BLaER1 treated with 17β-estradiol and CSF1 and Interleukin-3, amounts not matched to agents 10 nM and 100 nM (cell line): Measurements from ENCODE around the gene HJURP.
"Not testable (repeated sequence)": the region's sequence is repeated elsewhere in the genome, so short reads cannot be mapped to it uniquely, and the experiment has no call there.

Source experiments
- H3K27ac ChIP-seq, 11 experiments: shearing (Covaris generic); formaldehyde crosslinking; 2 replicates each; pipeline ENCODE4 v1.8.1; 2022
- H3K27me3 ChIP-seq, 11 experiments: shearing (Covaris generic); formaldehyde crosslinking; 2 replicates each; pipeline ENCODE4 v1.8.1; 2022
- H3K36me3 ChIP-seq, 11 experiments: shearing (Covaris generic); formaldehyde crosslinking; 2 replicates each; pipeline ENCODE4 v1.8.1; 2022
- H3K4me1 ChIP-seq, 10 experiments: shearing (Covaris generic); formaldehyde crosslinking; 2 replicates each; pipeline ENCODE4 v1.8.1; 2022
- H3K4me2 ChIP-seq, 11 experiments: shearing (Covaris generic); formaldehyde crosslinking; 2 replicates each; pipeline ENCODE4 v1.8.1; 2022
- H3K4me3 ChIP-seq, 10 experiments: shearing (Covaris generic); formaldehyde crosslinking; 2 replicates each; pipeline ENCODE4 v1.8.1; 2022
- H3K9ac ChIP-seq, 11 experiments: shearing (Covaris generic); formaldehyde crosslinking; 2 replicates each; pipeline ENCODE4 v1.8.1; 2022
- H3K9me3 ChIP-seq, 11 experiments: shearing (Covaris generic); formaldehyde crosslinking; replicated peaks in 1 of 11; 2 replicates each; pipeline ENCODE4 v1.8.1; 2022
- H4K20me1 ChIP-seq, 11 experiments: shearing (Covaris generic); formaldehyde crosslinking; 2 replicates each; pipeline ENCODE4 v1.8.1; 2022
- Cebpa-rat ChIP-seq, 11 experiments: shearing (Covaris generic); IDR thresholded peaks; 2 replicates each; pipeline ENCODE4 v1.8.1; 2022

The HJURP gene, protein sequence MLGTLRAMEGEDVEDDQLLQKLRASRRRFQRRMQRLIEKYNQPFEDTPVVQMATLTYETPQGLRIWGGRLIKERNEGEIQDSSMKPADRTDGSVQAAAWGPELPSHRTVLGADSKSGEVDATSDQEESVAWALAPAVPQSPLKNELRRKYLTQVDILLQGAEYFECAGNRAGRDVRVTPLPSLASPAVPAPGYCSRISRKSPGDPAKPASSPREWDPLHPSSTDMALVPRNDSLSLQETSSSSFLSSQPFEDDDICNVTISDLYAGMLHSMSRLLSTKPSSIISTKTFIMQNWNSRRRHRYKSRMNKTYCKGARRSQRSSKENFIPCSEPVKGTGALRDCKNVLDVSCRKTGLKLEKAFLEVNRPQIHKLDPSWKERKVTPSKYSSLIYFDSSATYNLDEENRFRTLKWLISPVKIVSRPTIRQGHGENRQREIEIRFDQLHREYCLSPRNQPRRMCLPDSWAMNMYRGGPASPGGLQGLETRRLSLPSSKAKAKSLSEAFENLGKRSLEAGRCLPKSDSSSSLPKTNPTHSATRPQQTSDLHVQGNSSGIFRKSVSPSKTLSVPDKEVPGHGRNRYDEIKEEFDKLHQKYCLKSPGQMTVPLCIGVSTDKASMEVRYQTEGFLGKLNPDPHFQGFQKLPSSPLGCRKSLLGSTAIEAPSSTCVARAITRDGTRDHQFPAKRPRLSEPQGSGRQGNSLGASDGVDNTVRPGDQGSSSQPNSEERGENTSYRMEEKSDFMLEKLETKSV

GRCh38 chr2:233854241-233854981 lies at the start of gene HJURP:
HJURP (minus strand) TSS chr2:233854535; CDS start chr2:233854500, 35 bp downstream.
- Histone ChIP-seq H3K4me2 (peak within 1 kb of the TSS; percentile 80 to 99 (median 92)), H3K9me3 (peaks cover 0 to 13% (median 0%) of the 10 kb centered on the region in 11 experiments; a peak in 7 of 22 replicates), H3K9ac (peak within 1 kb of the TSS; percentile 72 to 95 (median 92)), H4K20me1 (peaks cover 0 to 41% (median 29%) of the 10 kb centered on the region in 11 experiments; a peak in 16 of 22 replicates), H3K27ac (peak within 1 kb of the TSS in 10 of 11 experiments; percentile 25 to 95 (median 92); a peak in 19 of 22 replicates), H3K36me3 (peaks cover 0 to 41% (median 35%) of the 10 kb centered on the region in 11 experiments; a peak in 18 of 22 replicates), H3K4me1 (peaks cover 21 to 49% (median 25%) of the 10 kb centered on the region in 10 experiments), H3K4me3 (peak within 1 kb of the TSS; percentile 74 to 96 (median 88)), H3K27me3 (no peaks in the 10 kb centered on the region)
- no peak for TF ChIP-seq Cebpa-rat (IDR thresholded peaks at IDR 0.05)

DNA sequence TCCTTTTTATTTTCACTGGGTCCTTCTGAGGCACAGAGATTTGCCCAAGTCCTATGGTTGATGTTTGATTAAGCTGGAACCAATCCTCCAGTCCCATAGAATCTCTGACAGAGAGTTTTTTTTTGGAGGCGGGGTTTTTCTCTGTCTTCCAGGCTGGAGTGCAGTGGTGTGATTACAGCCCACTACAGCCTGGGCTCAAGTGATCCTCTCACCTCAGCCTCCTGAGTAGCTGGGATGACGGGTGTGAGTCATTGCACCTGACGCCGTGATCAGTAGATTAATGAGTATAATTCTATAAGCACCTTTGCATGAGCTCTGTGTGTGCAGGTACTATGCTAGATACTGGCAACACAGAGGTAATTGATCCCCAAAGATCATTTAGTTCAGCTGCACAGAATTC lies 47.5 kb upstream of the HJURP start:
- Histone ChIP-seq H3K36me3 (no peaks in the 10 kb centered on the region), H3K9ac (no peak overlapping the region), H3K9me3 (no peaks in the 10 kb centered on the region), H3K4me1 (no peaks in the 10 kb centered on the region), H3K4me3 (no peak overlapping the region), H3K4me2 (no peak overlapping the region), H4K20me1 (no peaks in the 10 kb centered on the region), H3K27ac (no peak overlapping the region), H3K27me3 (no peaks in the 10 kb centered on the region)
- TF ChIP-seq Cebpa-rat (IDR thresholded peaks at IDR 0.05), result no peak

GRCh38 chr2:233901367-233901766 lies 47.0 kb upstream of the HJURP start:
- no peaks in the 10 kb centered on the region for H3K27me3 ChIP-seq
- no peak for TF ChIP-seq Cebpa-rat (IDR thresholded peaks at IDR 0.05)

GRCh38 chr2:233896253-233896652 lies 41.9 kb upstream of the HJURP start:
- not testable (repeated sequence) for H3K27me3 ChIP-seq, H4K20me1 ChIP-seq, H3K4me1 ChIP-seq, H3K36me3 ChIP-seq, H3K4me2 ChIP-seq, H3K9me3 ChIP-seq, H3K4me3 ChIP-seq, H3K27ac ChIP-seq, H3K9ac ChIP-seq

More at GRCh38 chr2:233901367-233901766, 47.0 kb upstream of the HJURP start:
- Histone ChIP-seq H3K4me1 (no peaks in the 10 kb centered on the region), H3K9ac (no peak overlapping the region), H3K4me3 (no peak overlapping the region), H3K27ac (no peak overlapping the region), H3K9me3 (no peaks in the 10 kb centered on the region), H4K20me1 (no peaks in the 10 kb centered on the region), H3K4me2 (no peak overlapping the region), H3K36me3 (no peaks in the 10 kb centered on the region)

DNA sequence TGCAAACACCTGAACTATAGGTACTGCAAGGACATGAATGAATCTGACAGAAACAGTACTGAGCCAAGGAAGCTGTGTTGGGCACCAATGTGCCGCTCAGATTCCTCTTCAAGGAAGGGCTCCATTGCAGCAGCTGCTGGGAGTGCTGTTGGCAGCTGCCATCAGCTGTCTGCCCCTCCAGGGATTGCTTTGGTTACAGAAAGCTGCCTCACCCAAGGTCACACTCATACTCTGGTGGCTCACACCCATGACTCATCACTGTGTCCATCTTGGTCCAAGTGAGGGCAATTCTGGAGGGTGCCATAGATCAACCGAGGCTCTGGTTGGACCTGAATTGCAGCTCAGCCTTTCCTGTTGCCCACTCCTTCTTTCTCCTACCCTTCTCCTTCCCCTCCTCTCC lies 38.5 kb upstream of the HJURP start:
- Histone ChIP-seq H3K4me2 (no peak overlapping the region), H3K4me1 (peaks cover 9 to 14% (median 11%) of the 10 kb centered on the region in 10 experiments), H3K36me3 (no peaks in the 10 kb centered on the region), H4K20me1 (no peaks in the 10 kb centered on the region), H3K4me3 (no peak overlapping the region), H3K27me3 (no peaks in the 10 kb centered on the region), H3K9me3 (no peaks in the 10 kb centered on the region), H3K27ac (no peak overlapping the region), H3K9ac (no peak overlapping the region)
- no peak for TF ChIP-seq Cebpa-rat (IDR thresholded peaks at IDR 0.05)

DNA sequence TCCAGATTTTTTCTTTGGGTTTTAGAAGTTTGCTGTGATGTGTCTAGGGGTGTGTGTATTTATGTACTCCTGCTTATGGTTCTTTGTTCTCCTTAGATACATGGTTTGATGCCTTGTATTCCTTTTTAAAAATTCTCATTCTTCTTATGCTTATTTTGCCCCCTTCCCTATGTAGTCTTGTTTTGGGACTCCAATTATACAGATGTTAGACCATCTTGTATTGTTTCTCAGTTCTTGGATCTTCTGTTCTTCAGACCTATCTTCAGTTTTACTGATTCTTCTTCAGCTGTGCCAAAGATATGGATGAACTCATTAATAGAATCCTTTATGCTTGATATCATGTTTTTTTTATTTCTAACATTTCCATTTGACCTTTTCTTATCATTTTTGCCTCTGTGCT lies 28.0 kb upstream of the HJURP start:
- Histone ChIP-seq H3K4me2 (no peak overlapping the region), H3K9ac (no peak overlapping the region), H3K27me3 (no peaks in the 10 kb centered on the region), H4K20me1 (no peaks in the 10 kb centered on the region), H3K36me3 (no peaks in the 10 kb centered on the region), H3K4me3 (no peak overlapping the region), H3K27ac (no peak overlapping the region), H3K4me1 (no peaks in the 10 kb centered on the region), H3K9me3 (peaks cover 19 to 44% (median 25%) of the 10 kb centered on the region in 11 experiments)
- no peak for TF ChIP-seq Cebpa-rat (IDR thresholded peaks at IDR 0.05)

DNA sequence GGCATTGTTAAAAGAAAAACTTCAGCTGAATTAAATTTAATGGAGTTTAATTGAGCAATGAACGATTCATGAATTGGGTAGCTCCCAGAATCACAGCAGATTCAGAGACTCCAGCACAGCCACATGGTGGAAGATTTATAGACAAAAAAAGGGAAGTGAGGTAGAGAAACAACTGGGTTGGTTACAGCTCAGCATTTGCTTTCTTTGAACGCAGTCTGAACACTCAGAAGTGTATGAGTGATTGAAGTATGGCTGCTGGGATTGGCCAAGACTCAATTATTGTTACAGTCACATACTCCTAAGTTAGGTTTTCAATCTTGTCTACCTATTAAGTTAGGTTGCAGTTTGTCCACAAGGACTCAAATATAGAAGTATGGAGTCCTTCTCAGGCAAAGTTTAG lies 17.8 kb upstream of the HJURP start:
- H3K4me1 ChIP-seq, H3K27ac ChIP-seq, H3K27me3 ChIP-seq, H4K20me1 ChIP-seq, H3K4me3 ChIP-seq, H3K9ac ChIP-seq, H3K4me2 ChIP-seq, H3K36me3 ChIP-seq: not testable (repeated sequence)
- peaks cover 11 to 34% (median 21%) of the 10 kb centered on the region in 11 experiments; a peak in 21 of 22 replicates for H3K9me3 ChIP-seq

DNA sequence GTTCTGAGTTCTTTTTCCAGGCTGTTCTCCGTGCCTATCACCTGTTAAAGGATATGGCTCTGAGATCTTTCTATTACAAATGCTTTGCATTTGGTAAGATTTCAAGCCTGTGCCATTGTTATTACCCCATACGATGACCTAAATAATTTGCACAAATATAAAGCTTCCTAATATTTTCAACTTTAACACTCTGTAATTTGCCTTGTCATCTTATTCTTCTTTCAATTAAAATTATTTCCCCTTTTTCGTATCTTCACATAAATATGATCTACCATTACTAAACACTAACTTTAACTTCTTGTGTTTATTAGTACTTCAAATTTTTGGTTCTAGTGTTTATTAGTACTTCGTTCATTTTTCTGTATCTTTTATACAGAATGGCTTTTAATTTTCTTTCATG lies 17.1 kb upstream of the HJURP start:
- no peak for TF ChIP-seq Cebpa-rat (IDR thresholded peaks at IDR 0.05)
- Histone ChIP-seq H3K27me3 (no peaks in the 10 kb centered on the region; a peak in 1 of 22 replicates), H3K36me3 (no peaks in the 10 kb centered on the region), H3K27ac (no peak overlapping the region), H4K20me1 (no peaks in the 10 kb centered on the region), H3K4me3 (no peak overlapping the region), H3K4me1 (no peaks in the 10 kb centered on the region), H3K9ac (no peak overlapping the region), H3K9me3 (peaks cover 11 to 31% (median 21%) of the 10 kb centered on the region in 11 experiments; a peak in 21 of 22 replicates), H3K4me2 (no peak overlapping the region)

- H3K4me2 ChIP-seq, result no peak within 1 kb of the TSS
- H3K9me3 ChIP-seq, result peaks cover 11 to 28% (median 18%) of the 10 kb centered on the region in 11 experiments; a peak in 21 of 22 replicates
- H3K27me3 ChIP-seq, result no peaks in the 10 kb centered on the region; a peak in 1 of 22 replicates
- no peaks in the 10 kb centered on the region for H3K4me1 ChIP-seq
- H4K20me1 ChIP-seq, result no peaks in the 10 kb centered on the region
- TF ChIP-seq Cebpa-rat (IDR thresholded peaks at IDR 0.05), result no peak
- no peak within 1 kb of the TSS for H3K9ac ChIP-seq
- H3K36me3 ChIP-seq, result no peaks in the 10 kb centered on the region
- no peak within 1 kb of the TSS for H3K27ac ChIP-seq
- no peak within 1 kb of the TSS for H3K4me3 ChIP-seq
Measured at GRCh38 chr2:233867993-233868532, 13.7 kb upstream of the HJURP start, which contains the start of gene MSL3B. MSL3B (minus strand) TSS chr2:233868386.
